Kidney (tissue), 14 donors: ENCODE measurements around the gene CXCR5. TPM values are rescaled to one million over a fixed set of nuclear protein-coding genes. Genes with fewer than 3 reads are reported as not detected.

Experiments used
- DNase-seq, 5 donors: peaks; one replicate each; pipeline ENCODE4 v3.0.0-alpha.2; 2013 to 2020
- FAIRE-seq: peaks from 2 replicates; lab custom pipeline; 2012; peaks lifted over from hg19 to GRCh38; lab: Jason Lieb, UNC
- H3K27ac ChIP-seq, 2 donors: one replicate each; pipeline ENCODE4 v1.7.0; 2013; ENCODE audit warnings: low read depth in 2 of 2, low read length in 2 of 2, inconsistent platforms in 1 of 2
- H3K27me3 ChIP-seq: one replicate; pipeline ENCODE4 v1.7.1; 2013; ENCODE audit warnings: low read length, inconsistent platforms; ENCODE audit not compliant: control insufficient read depth, insufficient read depth
- H3K36me3 ChIP-seq, 3 donors: one replicate each; pipeline versions ENCODE4 v1.7.0 to v1.7.1; 2013; ENCODE audit warnings: low read length in 3 of 3, control low read depth in 1 of 3, inconsistent platforms in 1 of 3; ENCODE audit not compliant: insufficient read depth in 3 of 3, control insufficient read depth in 2 of 3
- H3K4me1 ChIP-seq, 3 donors: one replicate each; pipeline versions ENCODE4 v1.7.0 to v1.7.1; 2013; ENCODE audit warnings: low read length in 3 of 3, inconsistent platforms in 1 of 3, low read depth in 1 of 3; ENCODE audit not compliant: control insufficient read depth in 2 of 3, insufficient read depth in 2 of 3
- H3K4me3 ChIP-seq, 3 donors: one replicate each; pipeline versions ENCODE4 v1.7.0 to v1.8.1; 2013; ENCODE audit warnings: low read length in 3 of 3, control low read depth in 1 of 3, inconsistent platforms in 1 of 3
- H3K9ac ChIP-seq, 3 donors: one replicate each; pipeline versions ENCODE4 v1.7.0 to v1.7.1; 2013; ENCODE audit warnings: low read length in 3 of 3, control low read depth in 1 of 3, inconsistent platforms in 1 of 3
- H3K9me3 ChIP-seq, 3 donors: one replicate each; pipeline versions ENCODE4 v1.7.0 to v1.7.1; 2013; ENCODE audit warnings: low read length in 3 of 3, control low read depth in 1 of 3, inconsistent platforms in 1 of 3; ENCODE audit not compliant: control insufficient read depth in 2 of 3, insufficient read depth in 1 of 3
- intact Hi-C: fragments of 100-400 bp; cut with DNase I; formaldehyde crosslinking; loops from one replicate; pipeline ENCODE4 v1.11.1; 2022
- polyA plus RNA-seq: library from polyadenylated mRNA; stranded (reverse); fragments of 350-450 nt; fragmentation: Illumina TruSeq; extraction: RNeasy Lipid Tissue Mini Kit (QIAGEN cat#74804); gene quantifications from one replicate; pipeline ENCODE4 v1.2.3, GENCODE V29; 2014; ENCODE audit warnings: low read depth, low replicate concordance; ENCODE audit not compliant: insufficient read depth
- total RNA-seq: library from RNA; stranded (reverse); fragmentation: NEBNext Ultra II Directional; extraction: Animal tissue kit (Norgen Biotek cat#: 25700); gene quantifications from one replicate; pipeline ENCODE4 v1.2.1, GENCODE V29; 2021
- TF ChIP-seq, protein P1 (sequence below): IDR thresholded peaks from 3 replicates; pipeline ENCODE4 v1.5.1; 2012; ENCODE audit warnings: mild to moderate bottlenecking, moderate library complexity, borderline replicate concordance; ENCODE audit not compliant: insufficient read depth; ENCODE audit errors: extremely low read depth
- donor health status: control.
- donor health status: control.
- donor health status: control.
- donor health status: control.
- donor health status: control.
- donor health status: DM: yes; HTN: yes; CAD: no.
- donor health status: Normal renal cell carcinoma (clear cell type).

CXCR5 gene
- total and polyA plus RNA-seq, 2 donors from 2014 or later = 1.1 TPM; not detected in 1

DNA sequence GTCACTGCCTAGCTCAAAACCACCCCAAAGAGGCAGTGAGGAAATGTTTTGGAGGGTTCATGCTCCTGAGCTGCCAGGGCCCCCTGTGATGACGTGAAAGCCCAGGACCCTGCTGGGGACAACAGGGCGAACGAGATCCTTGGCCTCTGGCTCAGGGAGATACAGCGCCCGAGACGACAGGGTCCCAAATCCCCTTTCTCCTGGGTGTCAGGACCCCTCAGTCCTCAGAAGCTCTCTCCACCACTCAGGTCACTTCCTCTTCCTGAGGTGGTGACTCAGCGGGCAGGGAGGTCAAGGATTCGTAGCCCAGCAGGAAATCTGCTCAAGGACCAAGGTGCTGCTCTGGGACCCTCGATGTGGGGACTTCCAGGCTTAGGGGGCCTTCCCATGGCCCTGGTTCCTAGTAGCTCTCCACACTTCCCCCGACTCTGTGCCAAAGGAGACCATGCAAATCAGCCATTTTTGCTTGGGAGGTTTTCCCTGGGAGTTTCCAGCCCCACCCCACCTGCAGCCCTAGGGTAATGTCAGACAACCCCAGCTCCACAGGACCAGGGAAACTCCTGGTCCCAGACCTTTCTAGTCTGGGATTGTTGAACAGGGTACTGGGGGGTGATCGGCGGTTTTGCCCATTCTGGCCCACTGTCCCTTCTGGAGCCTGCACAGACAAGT lies 29.2 kb downstream of the CXCR5 start:
- TF ChIP-seq, protein P1, sequence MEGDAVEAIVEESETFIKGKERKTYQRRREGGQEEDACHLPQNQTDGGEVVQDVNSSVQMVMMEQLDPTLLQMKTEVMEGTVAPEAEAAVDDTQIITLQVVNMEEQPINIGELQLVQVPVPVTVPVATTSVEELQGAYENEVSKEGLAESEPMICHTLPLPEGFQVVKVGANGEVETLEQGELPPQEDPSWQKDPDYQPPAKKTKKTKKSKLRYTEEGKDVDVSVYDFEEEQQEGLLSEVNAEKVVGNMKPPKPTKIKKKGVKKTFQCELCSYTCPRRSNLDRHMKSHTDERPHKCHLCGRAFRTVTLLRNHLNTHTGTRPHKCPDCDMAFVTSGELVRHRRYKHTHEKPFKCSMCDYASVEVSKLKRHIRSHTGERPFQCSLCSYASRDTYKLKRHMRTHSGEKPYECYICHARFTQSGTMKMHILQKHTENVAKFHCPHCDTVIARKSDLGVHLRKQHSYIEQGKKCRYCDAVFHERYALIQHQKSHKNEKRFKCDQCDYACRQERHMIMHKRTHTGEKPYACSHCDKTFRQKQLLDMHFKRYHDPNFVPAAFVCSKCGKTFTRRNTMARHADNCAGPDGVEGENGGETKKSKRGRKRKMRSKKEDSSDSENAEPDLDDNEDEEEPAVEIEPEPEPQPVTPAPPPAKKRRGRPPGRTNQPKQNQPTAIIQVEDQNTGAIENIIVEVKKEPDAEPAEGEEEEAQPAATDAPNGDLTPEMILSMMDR = no peak
- FAIRE-seq (no peak), DNase-seq (peak in 1 of 5 donors; percentile 75)
- H3K9ac ChIP-seq = peak overlapping the region in 2 of 3 donors; percentile 16 to 34
- no peak overlapping the region for H3K4me3 ChIP-seq
- no peaks in the 10 kb centered on the region for H3K9me3 ChIP-seq
- H3K27ac ChIP-seq = peak overlapping the region; percentile 86 to 92
- H3K27me3 ChIP-seq = no peaks in the 10 kb centered on the region
- peaks cover 0 to 4% (median 0%) of the 10 kb centered on the region in 3 donors for H3K36me3 ChIP-seq
- peaks cover 9 to 83% (median 75%) of the 10 kb centered on the region in 3 donors for H3K4me1 ChIP-seq
- intact Hi-C loops = no loop called here

DNA sequence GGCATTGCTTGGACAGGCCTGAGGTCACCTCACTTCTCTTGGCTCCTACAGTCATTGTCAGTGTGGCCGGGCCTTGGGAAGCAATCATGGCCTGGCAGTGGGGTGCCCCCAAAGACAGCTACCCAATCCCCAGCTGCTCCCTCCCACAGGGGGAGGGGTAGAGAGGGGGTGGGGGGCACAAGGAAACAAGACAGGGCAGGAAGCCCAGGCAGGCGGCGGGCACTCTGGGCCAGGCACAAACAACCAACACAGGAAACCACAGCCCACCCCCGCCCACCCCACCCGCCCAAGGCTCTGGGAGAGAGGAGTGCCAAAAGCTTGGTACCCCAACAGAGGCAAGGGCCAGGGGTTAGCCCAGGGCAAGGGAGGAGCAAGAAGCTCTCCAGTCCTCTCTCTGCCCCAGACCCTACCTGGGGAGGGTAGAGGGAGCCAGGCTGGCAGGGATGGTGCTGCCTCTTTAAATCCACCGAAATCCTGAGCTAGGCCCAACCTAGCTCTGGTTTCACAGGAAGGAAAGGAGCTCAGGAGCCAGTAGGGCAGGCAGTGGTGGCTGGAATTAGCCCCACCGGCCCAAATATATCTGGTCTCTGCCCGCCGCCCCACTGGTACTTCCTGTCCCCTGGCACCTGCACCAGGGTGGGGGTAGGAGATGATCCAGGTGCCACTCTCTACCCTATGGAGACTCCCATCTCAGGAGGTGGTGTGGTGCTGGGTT lies 29.9 kb downstream of the CXCR5 start:
- DNase-seq (peak in 1 of 5 donors; percentile 77), FAIRE-seq (no peak)
- TF ChIP-seq, protein P1 = no peak
- no peaks in the 10 kb centered on the region for H3K9me3 ChIP-seq
- no peaks in the 10 kb centered on the region for H3K36me3 ChIP-seq
- intact Hi-C loops = no loop called here
- peaks cover 9 to 87% (median 80%) of the 10 kb centered on the region in 3 donors for H3K4me1 ChIP-seq
- no peaks in the 10 kb centered on the region for H3K27me3 ChIP-seq
- peak overlapping the region in 1 of 3 donors; percentile 53 for H3K9ac ChIP-seq
- H3K4me3 ChIP-seq = no peak overlapping the region
- H3K27ac ChIP-seq = peak overlapping the region; percentile 86 to 92

DNA sequence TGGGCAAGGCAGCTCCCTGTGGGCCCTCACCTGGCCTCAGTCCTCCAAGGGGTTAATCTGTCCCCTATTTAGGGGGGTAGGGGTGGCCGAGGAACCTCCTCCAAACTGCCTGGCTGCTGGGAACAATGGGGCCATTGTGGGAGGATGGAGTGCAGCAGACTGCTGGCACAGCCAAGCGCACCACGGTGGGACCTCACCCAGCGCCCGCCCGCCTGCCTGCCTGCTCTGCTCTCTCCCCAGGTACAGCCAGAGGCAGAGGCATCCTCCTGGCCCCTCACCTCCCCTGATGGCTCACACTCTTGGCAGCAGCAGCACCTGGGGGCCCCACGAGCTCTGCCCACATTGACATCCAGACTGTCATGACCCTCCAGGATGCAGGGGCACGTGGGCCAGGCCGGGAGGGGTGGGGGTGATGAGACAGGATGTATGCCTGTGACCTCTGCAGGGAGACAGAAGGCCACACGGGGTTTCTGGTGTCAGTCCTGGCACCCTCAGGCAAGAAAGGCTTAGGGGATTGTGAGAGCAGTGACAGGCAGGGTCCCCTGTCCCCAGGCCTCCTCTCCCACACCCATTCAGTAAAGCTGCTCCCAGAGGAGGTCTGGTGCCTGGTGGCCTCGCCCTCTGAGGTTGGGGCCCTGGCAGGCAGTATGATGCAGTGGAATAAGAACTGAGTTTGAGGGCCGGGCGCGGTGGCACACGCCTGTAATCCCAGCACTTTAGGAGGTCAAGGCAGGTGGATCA lies 30.7 kb downstream of the CXCR5 start:
- no peak for FAIRE-seq
- intact Hi-C loops = no loop called here
- TF ChIP-seq, protein P1 = no peak
- H3K27ac ChIP-seq = peak overlapping the region; percentile 77 to 92
- H3K9me3 ChIP-seq = no peaks in the 10 kb centered on the region
- peak in 4 of 5 donors; percentile 55 to 86 (median 66) for DNase-seq
- H3K4me3 ChIP-seq = no peak overlapping the region
- H3K4me1 ChIP-seq = peaks cover 6 to 83% (median 81%) of the 10 kb centered on the region in 3 donors
- H3K27me3 ChIP-seq = no peaks in the 10 kb centered on the region
- H3K36me3 ChIP-seq = no peaks in the 10 kb centered on the region
- H3K9ac ChIP-seq = peak overlapping the region in 1 of 3 donors; percentile 53
